HG03103 (cell line): ENCODE results near the gene C4B.
"Not testable (repeated sequence)": the region's sequence is repeated elsewhere in the genome, so short reads cannot be mapped to it uniquely, and the experiment has no call there.

Experiments
- ATAC-seq: cut with Tn5 transposase; IDR thresholded peaks from one replicate; pipeline ENCODE4 v1.9.1; 2021; ENCODE audit warnings: low read depth; ENCODE audit not compliant: unreplicated experiment

The C4B gene

GRCh38 chr6:32047855-32048766 lies 33.5 kb downstream of the C4B start:
- no peak for ATAC-seq

DNA sequence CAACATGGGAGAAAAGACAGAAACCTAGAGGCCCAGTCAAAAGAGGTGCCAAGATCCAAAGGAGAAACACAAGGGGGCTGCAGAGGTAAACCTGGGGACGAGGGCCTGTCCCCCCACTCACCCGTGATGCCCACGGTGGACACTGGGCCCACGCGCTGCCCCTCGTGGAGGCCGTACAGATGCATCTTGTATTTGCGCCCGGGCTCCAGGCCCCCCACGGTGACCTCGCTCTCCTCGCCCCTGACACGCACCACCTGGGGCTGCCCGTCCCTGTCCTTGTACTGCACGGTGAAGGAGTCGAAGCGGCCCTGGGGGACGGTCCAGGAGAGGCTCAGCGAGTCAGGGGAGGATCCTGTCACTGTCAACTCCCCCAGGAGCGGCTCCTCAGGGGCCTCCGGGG lies 34.6 kb downstream of the C4B start:
- not testable (repeated sequence) for ATAC-seq

DNA sequence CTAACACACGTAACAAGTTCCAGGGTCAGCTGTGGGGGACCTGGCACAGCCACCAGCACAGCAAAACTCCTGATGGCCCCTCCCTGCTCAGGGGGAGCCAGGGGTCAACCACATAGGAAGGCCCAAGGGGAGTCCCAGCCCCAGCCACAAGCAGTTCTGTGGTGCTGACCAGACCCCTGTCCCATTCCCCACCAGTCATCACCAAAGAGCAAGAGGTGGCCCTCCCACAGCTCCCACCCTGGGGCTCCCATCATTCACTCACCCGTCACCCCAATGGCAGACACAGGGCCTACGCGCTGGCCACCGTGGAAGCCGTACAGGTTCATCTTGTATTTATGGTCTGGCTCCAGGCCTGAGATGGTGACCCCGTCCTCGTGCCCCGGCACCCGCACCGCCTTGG lies 35.1 kb downstream of the C4B start:
- not testable (repeated sequence) for ATAC-seq

GRCh38 chr6:32050562-32050961 lies 36.0 kb downstream of the C4B start:
- ATAC-seq, result no peak

GRCh38 chr6:32052626-32053025 lies 38.0 kb downstream of the C4B start:
- not testable (repeated sequence) for ATAC-seq

DNA sequence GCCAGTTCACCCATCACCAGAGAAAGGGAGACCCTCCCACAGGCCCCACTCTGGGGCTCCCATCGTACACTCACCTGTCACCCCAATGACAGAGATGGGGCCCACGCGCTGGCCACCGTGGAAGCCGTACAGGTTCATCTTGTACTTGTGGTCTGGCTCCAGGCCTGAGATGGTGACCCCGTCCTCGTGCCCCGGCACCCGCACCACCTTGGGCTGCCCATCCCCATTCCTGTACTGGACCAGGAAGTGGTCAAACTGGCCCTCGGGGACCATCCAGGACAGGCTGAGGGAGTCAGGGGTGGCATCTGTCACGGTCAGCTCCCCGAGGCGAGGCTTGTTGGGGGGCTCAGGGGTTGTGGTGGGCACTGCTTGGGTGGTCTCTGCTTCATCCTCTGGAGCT lies 38.7 kb downstream of the C4B start:
- not testable (repeated sequence) for ATAC-seq

- not testable (repeated sequence) for ATAC-seq
These were observed 41.2 kb downstream of the C4B start for GRCh38 chr6:32055756-32056155.

DNA sequence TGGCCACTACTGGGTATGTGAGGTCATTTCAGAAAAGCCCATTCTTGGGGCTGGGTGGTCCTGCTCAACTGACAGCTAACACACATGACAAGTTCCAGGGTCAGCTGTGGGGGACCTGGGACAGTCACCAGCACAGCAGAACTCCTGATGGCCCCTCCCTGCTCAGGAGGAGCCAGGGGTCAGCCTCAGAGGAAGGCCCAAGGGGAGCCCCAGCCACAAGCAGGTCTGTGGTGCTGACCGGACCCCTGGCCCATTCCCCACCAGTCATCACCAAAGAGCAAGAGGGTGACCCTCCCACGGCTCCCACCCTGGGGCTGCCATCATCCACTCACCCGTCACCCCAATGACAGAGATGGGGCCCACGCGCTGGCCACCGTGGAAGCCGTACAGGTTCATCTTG lies 41.7 kb downstream of the C4B start:
- no peak for ATAC-seq

- ATAC-seq, result no peak
These were observed 43.4 kb downstream of the C4B start for GRCh38 chr6:32057966-32058365.

GRCh38 chr6:32058511-32058963 lies 43.9 kb downstream of the C4B start:
- ATAC-seq, result no peak

DNA sequence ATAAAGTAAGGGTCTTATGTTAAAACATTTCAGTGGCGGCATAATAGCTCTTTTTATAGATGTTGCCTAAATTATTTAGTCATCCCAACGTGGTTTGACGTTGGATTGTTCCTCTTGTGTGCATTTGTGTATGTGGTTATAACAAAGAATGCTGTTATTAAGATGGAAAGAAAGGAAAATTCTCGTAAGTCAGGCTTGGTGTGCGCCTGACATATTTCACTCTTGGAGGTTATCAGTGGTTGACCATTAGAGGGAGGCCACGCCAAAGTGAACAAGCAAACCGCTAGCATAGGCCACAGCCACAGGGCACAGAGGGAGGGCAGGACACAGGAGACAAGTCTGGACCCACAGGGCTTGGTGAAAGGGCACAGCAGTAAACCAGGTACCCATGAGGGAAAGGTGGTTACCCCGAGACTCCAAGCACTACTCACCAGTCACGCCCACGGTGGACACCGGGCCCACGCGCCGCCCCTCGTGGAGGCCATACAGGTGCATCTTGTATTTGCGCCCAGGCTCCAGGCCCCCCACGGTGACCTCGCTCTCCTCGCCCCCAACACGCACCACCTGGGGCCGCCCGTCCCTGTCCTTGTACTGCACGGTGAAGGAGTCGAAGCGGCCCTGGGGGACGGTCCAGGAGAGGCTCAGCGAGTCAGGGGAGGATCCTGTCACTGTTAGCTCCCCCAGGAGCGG lies 46.5 kb downstream of the C4B start:
- ATAC-seq, result no peak

DNA sequence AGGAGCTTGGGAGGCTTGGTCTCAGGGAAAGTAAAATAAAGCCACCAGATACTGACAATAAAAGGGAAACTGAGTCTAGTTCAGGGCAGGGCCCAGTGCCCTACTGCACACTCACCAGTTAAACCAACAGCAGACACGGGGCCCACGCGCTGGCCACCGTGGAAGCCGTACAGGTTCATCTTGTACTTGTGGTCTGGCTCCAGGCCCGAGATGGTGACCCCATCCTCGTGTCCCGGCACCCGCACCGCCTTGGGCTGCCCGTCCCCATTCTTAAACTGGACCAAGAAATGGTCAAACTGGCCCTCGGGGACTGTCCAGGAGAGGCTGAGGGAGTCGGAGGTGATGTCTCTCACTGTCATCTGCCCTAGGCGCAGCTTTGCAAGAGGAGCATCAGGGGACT lies 50.1 kb downstream of the C4B start:
- no peak for ATAC-seq

GRCh38 chr6:32067521-32067920 lies 52.9 kb downstream of the C4B start:
- ATAC-seq, result not testable (repeated sequence)

- ATAC-seq, result not testable (repeated sequence)
These were observed 53.7 kb downstream of the C4B start for GRCh38 chr6:32068315-32068714.

DNA sequence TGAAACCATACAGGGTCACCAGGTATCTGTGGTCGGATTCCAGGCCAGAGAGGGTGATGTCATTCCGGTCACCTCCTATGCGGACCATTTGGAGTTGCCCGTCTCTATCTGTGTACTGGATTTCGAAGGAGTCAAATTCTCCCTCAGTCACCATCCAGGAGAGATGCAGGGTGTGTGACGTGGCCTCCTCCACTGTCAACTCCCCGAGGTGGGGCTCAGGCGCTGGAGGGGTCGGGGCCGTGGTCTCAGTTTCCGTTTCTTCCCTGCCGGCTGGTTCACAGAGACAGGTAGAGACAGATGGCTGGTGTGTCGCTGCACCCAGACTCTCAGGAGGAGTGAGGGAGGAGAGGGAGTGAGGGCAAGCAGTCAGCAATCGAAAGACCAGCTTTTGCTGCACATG lies 54.3 kb downstream of the C4B start:
- ATAC-seq, result no peak

DNA sequence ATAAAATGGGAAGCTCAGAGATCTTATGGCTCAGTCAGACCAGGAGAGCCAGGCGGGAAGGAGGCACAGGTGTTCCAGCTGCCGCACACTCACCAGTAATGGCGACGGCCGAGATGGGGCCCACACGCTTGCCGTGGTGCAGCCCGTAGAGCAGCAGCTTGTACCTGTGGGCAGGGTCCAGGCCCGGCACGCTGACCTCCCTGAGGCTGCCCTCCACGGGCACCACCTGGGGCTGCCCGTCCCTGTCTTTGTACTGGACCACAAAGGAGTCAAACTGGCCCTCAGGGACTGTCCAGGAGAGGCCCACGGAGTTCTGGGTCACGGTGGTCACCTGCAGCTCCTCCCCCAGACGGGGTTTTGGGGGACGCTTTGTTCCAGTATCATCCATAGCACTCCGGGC lies 54.9 kb downstream of the C4B start:
- ATAC-seq, result no peak

- ATAC-seq, result no peak
These were observed 55.4 kb downstream of the C4B start for GRCh38 chr6:32069878-32070515.

GRCh38 chr6:32070814-32071543 lies 56.4 kb downstream of the C4B start:
- ATAC-seq, result no peak

- ATAC-seq, result no peak
These were observed 58.5 kb downstream of the C4B start for GRCh38 chr6:32073101-32073500.

DNA sequence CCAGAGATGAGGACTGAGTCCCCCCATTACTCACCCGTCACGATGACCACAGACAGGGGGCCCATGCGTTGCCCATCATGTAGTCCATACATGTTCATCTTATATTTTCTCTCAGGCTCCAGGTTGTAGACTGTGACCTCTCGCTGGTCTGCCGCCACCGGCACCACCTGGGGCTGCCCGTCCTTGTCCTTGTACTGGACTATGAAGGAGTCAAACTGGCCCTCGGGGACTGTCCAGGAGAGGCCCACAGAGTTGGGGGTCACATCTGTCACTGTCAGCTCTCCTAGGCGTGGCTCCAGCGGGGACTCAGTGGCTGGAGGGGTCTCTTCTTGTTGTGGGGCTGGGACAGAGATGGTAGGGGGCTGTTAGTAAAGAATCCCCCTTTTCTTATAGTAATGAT lies 59.0 kb downstream of the C4B start:
- ATAC-seq, result no peak
